Measurements from ENCODE around the gene SMIM44.

Gene SMIM44

DNA sequence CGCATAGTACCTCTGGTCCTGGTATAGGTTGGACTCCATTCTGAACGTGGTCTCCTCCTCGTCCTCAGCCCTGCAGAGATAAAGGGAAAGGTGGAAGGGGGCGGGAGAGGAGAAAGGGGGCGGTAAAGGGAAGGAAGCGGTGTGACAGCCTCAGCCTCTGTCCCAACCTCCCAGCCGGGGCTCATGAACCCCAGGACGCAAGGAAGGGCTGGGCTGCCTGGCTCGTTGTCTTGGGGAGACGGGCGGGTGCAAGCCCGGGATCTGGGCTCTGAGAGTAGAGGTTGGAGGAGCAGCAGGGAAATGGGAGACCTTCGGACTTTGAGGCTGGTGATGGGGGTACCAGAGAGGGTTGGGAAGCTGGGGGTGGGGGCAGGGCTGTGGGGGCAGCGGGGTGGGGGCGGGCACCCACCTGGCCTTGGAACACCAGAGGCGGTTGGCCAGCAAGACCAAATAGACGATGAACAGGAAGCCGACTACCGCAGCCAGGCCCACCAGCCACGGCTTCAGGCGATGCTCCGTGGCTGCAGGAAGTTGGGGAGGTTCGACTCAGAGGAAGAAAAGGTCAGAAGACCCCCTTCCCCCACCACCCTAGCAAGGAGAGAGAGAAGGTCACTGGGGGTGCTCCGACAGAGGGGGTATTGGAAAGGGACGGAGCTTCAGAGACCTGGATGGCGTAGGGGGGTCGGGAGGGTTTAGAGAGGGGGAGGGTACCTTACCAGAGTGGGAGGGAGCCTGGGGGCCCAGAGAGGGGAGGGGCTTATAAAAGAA, 4.6 kb downstream of the SMIM44 start:
- DNase-seq, result no peak

DNA sequence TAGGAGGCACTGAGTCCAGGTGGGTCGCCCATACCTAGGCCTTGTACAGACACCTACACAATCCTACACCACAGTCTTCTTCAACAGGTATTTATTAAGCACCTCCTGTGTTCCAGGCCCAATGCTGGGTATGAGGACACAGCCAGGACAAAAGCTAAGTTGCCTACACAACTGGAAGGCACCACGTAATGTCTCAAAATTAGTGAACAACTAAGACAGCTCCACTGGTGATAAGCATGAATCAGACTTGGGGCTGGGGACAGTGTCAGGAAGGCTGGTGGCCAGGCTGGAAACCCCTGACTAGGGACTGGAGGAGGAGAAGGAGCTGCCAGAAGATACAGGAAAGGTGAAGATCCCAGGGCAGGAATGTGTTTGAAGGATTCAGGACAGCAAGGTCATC, 5.3 kb downstream of the SMIM44 start:
- no peak for DNase-seq

DNA sequence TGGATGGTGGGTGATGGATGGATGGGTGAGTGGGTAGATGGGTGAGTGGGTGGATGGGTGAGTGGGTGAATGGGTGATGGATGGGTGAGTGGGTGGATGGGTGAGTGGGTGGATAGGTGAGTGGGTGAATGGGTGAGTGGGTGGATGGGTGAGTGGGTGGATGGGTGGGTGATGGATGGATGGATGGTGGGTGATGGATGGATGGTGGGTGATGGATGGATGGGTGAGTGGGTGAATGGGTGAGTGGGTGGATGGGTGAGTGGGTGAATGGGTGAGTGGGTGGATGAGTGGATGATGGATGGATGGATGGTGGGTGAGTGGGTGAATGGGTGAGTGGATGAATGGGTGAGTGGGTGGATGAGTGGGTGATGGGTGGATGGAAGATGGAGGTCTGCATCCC, 5.7 kb downstream of the SMIM44 start:
- DNase-seq, result no peak

DNA sequence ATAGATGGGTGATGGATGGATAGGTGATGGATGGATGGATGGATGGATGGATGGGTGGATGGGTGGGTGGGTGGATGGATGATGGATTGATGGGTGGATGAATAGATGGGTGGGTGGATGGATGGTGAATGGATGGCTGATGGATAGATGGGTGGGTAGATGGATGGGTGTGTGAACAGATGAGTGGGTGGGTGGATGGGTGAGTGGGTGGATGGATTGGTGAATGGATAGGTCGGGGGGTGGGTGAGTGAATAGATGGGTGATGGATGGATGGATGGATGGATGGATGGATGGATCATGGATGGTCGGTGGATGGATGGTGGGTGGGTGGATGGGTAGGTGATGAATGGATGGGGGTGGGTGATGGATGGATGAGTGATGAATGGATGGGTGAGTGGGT, 6.4 kb downstream of the SMIM44 start:
- no peak for DNase-seq

DNA sequence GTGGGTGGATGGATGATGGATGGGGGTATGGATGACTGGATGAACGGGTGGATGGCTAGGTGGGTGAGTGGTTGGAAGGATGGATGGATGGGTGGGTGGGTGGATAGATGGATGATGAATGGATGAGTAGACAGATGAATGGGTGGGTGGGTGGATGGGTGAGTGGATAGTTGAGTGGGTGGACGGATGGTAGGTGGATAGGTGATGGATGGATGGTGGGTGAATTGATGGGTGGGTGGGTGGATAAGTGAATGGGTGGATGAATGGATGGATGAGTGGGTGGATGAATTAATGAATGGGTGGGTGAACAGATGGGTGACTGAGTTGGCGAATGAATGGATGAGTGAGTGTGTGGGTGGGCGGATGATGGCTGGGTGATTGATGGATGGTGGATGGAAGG, 7.8 kb downstream of the SMIM44 start:
- DNase-seq, result no peak

DNA sequence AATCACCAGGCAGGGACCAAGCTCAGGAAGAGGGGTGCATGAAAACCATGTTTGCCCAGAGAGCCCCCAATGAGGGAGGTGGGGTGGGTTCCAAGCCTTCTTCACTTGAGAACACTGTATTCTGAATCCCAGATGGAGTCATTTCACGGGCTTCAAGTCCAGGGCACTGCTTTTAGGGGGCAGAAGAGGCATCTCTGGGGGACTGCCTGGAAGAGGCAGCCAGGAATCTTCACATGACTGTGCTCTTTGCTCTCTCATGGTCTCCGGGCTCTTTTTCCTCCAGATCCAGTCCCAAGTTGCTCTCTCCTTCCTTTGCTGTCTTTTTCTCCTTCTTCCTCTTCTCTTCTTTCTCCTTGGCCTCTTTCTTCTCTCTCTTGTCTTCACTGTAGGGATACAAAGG, 8.6 kb downstream of the SMIM44 start:
- no peak for DNase-seq

DNA sequence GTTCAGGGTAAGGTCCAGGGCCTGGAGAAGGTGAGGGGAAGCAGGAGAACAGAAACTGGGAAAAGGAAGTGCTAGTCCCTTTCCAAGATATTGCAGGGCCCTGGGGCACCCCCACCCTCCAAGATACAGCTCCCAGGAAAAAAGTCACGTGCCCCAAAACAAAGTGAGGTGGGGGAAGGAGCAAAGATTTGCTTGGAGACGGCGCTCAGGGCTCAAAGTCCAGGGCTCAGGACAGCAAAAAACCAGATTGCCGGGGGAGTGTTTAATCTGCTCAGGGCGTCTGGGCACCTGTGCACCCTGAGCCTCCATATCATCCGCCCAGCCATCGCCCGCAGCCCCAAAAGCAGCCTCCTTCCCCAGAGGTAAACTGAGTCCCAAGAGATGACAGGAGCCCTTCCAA, 9.2 kb downstream of the SMIM44 start:
- no peak for DNase-seq

DNA sequence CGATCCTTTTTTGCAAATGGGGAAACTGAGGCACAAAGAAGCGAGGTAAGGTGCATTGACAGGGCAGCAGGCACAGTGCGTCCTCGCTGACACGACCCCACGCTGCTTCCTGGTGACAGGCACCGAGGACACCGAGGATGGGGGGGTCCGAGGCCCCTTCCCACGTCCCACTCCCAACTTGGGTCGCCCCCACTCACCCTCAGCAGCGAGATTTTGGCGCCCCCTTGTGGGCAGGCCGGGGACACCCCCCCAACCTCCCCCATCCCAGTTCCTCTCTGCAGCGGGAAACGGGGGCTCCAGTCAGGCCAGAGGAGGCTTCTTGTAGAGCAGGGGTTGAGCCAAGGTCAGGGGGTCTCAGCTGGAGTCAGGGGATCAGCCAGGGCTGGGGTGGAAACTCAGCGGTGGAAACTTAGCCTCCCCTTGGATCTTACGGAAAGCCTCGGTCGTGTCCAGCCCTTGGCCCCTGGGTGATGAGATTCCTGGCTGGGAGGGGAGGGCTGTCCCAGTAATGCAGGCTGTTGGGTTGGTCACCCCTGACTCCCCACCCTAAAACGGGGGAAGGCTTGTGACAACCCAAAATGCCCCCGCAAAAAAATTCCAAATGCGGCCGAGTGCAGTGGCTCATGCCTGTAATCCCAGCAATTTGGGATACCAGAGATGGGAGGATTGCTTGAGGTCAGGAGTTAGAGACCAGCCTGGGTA, 11.1 kb downstream of the SMIM44 start:
- DNase-seq, result peak in 12 of 56 donors; percentile 3 to 54 (median 21)

DNA sequence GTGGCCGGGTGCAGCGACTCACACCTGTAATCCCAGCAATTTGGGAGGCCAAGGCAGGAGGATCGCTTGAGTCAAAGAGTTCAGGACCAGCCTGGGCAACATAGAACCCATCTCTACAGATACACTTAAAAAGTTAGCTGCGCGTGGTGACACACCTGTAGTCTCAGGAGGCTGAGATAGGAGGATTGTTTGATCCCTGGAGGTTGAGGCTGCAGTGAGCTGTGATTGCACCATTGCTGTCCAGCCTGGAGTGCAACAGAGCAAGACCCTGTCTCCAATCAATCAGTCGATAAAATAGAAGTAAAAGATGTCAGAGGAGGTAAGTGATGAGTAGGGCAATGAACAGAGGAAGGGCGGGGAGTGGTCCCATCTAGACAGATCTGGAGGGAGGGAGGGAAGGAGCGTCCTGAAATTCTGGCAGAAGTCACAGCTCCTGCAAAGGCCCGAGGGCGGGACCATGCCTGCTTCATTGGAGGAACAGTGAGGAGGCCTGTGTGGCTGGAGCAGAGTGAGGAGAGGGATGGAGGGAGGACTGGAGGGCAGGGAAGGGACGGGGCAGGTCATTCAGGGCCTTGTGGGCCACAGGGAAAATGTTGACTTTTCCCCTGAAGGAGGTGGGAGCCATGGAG, 12.6 kb downstream of the SMIM44 start:
- no peak for DNase-seq

DNA sequence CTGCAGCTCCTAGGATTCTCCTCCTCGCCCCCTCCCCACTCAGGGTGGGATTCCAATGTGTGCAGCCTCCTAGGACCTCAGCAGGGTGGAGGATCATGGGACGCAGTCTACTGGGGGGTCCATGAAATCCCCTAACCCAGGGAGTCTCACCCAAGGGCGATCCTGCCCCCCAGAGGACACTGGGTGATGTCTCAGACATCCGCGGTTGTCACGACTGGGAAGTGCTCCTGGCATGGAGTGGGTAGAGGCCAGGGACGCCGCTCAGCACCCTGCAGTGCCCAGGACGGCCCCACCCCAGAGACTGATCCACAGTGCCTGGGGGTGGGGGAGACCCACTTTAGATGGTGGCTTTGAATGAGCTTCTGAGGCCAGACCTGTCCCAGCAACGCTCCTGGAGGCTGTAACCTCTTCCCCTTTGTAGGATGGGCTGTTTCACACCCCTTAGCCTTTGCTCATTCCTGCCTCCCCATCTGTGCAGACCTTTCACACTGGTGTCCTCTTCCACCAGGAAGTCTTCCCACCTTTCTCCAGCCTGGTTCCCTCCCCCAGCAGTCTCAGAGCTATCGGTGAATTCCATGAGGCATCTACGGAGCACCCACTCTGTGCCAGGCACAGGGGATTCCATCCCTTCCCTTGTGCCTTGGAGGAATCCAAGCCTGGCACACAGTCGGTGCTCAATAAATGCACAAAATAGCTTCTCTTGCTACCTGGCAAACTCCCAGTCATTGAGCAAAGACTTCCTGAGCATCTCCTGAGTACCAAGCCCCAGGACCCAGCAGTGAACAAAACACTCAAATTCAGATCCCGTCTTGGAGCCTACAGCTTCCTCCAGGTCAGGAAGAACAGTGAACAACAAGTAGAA, 13.4 kb downstream of the SMIM44 start:
- peak in 1 of 56 donors; percentile 13 for DNase-seq

DNA sequence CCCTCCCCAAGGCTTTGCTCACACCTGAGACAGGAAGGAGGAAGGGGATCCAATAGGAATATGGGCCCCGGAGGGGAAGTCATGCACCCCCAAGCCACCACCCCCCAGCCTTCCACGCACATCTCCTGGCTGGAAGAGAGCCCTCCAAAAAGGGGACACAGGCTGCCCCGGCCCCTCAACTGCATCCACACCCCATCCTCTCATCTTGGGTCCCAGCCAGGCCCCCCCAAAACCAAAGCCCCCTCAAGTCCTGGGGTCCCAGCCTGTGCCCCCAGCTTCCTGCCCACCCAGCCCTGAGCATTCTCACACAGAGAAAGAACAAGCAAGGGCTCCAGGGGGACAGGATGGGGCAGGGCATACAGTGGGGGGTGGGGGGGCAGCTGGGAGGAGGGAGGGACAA, 15.0 kb downstream of the SMIM44 start:
- no peak for DNase-seq

DNA sequence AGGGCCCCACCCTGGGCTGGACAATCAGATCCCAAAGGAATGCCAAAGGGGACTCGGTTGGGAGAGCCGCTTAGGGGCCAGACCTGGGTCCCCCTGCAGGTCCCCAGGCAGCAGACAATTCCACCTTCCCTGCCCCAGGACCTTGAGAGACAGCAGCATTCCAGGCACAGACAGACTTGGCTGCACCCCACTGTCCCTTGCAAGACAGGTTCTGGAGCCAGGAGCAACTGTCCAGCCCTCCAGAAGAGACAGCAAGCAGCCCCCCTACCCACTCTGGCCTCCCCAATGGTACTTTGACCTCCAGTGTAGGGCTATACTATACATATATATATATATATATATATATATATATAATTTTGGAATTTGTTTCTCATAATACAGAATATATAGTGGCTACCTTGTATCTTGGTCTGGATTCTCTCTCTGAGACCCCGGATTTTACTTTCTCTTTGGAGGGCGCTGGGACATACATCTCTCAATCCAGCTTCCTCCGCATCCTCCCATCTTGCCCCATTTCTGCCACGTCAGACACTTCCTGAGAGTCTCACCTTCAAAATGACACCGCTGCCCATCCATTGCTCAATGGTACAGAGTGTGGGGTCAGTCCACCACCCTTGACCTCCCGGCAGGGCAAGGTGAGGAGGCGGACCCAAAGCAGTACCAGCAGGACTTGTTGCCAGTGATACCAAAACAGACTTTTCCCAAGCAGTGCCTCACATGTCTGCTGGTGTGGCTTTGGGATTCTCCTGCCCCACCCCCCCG, 15.6 kb downstream of the SMIM44 start:
- DNase-seq, result no peak

DNA sequence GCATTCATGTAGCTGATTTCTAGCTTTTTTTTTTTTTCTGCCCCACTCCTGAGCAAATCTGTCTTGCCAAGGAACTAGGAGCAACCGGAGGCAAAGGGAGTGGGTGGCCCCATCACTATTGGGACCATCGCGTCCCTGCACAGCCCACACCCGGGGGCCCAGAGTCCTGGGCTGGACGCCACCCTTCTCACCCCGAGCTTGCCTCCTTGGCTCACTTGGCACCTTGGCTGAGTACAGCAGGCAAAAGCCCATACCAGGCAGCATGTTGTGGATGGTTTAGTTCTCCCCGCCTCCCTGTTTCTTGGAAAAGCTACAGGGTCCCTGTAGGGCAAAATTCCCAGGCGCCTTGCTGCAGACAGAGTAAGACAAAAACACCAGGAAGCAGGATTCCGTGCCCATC, 16.6 kb downstream of the SMIM44 start:
- peak in 30 of 56 donors; percentile 11 to 70 (median 36) for DNase-seq

DNA sequence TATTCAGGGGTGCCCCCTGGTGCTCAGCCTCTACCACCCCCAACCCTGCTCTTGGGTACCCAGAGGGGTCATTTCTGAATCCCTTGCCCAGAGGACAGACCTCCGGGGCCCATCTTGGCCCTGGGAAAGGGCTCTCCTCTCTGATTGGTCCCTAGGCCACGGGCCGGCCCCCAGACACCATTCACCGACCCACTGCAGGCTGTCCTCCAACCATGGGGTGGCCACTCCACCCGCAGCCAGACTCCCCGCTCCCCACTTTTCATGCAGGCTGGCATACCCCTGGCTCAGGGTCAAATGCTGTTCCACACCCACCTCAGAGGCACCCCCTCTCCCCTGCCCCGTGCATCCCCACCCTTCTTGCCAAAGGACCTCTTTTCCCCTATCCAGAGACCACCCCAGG, 17.7 kb downstream of the SMIM44 start:
- DNase-seq, result no peak

DNA sequence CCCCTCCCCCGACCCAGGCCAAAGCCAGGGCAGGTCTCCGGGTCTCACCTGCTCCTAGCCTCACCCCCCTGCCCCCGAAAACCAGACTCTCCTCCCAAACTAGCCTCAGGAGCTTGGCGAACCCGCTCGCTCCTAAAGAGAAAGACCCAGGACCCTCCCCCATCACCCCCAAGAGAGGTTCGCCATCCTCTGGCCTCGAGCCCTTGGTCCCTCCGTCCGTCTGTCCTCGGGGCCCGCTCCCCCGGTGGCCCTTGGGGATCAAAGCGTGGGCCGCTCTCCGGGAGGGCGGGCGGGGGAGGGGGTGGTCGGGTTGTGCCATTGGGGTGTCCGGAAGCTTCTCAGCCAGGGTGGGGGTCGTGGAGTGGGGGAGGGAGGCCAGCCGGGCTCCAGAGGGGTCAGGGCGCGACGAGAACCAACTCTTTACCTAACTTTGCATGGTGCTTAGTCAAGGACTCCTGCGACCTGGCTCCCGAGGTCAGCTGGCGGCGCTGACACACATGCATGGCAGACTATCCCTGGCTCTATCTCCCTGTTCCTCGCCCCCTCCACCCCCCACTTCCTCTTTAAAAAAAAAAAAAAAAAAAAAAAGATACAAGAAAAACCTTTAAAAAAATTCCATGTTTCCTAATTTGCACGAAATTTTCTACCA, 18.5 kb downstream of the SMIM44 start:
- DNase-seq, result no peak

DNA sequence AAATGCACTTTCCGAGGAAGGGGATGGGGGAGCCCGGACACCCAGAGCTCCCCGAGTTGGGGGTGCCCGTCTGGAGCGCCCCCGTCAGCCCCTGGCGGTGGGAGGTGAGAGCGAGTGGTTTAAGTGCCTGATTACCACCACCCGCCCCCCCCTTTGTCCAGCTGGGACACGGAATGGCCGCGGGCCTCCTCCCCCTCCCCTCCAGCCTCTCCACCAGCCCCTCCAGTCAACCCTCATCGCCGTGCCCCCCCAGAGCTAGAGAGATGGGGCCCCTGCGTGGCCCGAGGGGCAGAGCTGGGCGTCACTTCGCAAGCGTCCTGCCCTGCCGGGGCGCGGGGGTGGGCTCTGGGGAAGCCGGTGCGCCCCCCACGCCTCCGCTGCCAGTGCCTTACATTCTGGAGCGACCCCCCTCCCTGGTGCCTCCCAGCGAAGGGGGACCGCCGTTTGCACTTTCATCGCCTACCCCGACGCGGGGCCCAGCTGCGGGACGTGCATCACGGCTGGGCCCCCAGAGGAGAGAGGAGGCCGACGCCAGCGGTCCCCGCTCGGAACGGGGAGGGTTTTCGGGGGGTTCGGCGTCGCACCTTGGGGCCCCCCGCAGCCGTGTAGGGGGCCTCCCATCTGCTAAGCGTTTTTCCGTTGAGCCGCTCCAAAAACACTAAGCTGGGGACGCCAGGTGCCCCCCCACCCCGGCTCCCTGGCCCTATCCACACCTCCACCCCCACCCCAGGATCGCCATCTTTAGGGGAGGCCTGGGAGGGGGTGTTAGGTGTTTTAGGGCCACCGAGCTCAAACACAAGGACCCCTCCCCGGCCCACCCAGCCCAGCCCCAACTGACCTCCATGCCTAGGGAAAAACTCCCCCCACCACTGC, 19.3 kb downstream of the SMIM44 start:
- no peak for DNase-seq

DNA sequence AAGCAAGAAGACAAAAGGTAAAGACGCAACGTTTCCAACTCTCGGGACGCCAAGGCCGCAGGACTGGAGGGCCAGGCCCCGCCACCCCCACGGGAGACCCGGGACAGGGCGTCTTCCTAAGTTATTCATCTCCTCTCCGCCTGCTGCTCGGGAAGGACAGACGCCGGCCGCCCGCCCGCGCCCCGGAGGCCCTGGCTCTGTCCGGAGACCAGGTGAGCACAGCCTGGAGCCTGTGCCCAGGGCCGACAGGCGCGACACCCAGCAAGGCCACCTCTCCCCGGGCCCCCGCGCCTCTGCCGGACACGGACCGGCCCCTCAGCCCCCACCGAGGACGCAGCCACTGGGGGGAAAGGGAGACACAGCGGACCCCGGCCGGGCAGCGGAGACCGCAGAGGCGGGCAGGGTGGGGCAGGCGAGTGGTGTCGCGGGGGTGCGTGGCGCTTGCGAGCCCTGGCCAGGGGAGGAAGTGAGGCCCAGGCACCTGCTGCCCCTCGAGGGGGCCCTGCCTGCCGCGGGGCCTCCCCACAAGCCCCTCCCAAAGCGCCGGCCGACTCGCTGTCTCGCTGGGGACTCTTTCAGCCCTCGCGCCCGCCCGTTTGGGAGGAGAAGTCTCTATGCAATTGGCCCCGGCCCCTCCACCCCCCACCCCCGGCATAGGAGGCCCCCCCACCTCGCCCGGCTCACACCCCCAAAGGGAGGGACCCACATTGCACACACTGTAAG, 20.1 kb downstream of the SMIM44 start:
- no peak for DNase-seq

DNA sequence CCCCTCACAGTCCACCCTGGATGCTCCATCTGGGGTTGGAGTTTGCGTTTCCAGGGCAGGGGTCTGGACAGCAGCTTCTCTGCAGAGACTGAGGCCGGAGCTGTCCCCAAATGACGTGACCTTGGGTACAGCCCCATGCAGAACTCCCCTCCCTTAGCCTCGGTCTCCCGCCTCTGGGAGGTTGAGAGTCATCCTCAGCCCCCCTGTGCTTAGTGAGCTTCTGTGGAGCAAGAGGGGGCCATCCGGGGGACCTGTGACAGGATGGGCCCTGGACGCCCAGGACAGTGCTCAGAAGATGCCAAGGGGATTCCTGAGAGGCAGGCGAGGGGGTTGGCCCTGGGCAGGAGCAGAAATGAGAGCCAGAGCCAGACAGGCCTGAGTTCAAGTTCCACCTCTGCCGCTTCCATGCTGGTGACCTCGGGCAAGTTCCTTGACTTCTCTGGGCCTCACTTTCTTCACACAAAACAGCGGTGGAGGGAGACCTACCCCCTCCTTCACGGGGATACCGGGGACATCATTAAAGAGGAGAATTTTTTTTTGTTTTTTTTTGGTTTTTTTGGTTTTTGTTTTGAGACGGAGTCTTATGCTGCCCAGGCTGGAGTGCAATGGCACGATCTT, 23.2 kb downstream of the SMIM44 start:
- no peak for DNase-seq

Data from amygdala (tissue), 56 donors.